ES-I3 (cell line): ENCODE results near the gene PBX1.

Experiments
- H3K36me3 ChIP-seq: 2 replicates; pipeline ENCODE4 v1.6.1; 2013; ENCODE audit warnings: mild to moderate bottlenecking, low read length, control low read depth, moderate library complexity; ENCODE audit not compliant: insufficient read depth
- H3K4me1 ChIP-seq: 2 replicates; pipeline ENCODE4 v1.6.1; 2013; ENCODE audit warnings: mild to moderate bottlenecking, control low read depth, low read length; ENCODE audit not compliant: insufficient read depth
- H3K9ac ChIP-seq: 2 replicates; pipeline ENCODE4 v1.6.1; 2013; ENCODE audit warnings: low read depth, mild to moderate bottlenecking, low read length, moderate library complexity
- H3K9me3 ChIP-seq: 2 replicates; pipeline ENCODE4 v1.6.1; 2013; ENCODE audit warnings: mild to moderate bottlenecking, low read length, moderate library complexity; ENCODE audit not compliant: control insufficient read depth, insufficient read depth

The PBX1 gene

DNA sequence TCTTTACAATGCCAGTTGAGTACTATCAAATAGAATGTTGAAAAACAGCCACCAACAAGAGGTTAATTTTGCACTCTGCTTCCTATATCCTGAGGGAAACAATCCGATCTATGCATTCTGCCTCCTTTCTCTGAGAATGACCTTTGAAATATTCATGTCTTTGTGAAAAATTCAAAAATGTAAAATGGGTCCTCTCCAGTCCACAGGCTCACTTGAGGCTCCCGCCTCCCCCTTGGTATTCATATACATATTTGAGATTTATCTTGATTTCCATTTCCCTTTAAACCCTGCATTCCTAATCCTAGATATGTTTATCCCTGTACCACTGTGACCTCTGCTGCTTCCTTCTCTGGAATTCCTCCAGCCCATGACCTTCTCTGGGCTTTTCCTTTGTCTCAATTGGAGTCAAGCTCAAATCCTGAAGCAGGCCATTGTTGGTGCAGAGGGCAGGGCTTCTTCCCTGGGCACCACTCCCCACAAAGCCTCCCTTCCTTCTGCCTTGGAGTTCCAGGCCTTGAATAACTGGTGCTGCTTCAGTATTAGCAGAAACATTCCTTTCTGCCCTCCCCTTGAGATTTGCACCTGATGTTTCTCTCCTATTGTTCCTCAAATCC is 296.8 kb downstream of the PBX1 start:
- no peaks in the 10 kb centered on the region for H3K4me1 ChIP-seq
- no peaks in the 10 kb centered on the region for H3K9me3 ChIP-seq
- H3K9ac ChIP-seq = no peak overlapping the region
- no peaks in the 10 kb centered on the region; the same call in 1 of the 2 replicates for H3K36me3 ChIP-seq

DNA sequence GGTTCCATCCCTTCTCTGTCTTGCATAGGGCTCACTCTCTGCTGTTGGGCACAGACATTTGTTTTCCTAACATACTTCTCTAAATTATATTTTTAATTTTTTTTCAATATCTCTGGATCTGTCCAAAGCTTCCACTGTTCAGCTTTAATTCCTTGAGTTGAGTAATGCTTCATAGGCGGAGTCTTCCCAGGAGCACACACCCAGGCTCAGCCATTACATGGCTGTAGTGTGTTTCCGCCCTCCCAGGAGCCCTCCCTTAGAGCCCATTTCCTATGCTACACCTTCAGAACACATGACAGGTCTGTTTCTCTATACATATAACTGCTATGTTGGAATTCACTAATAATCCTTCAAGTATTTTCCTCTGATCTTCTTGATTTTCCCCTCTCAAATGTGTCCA is 297.4 kb downstream of the PBX1 start:
- Histone ChIP-seq H3K9me3 (no peaks in the 10 kb centered on the region), H3K9ac (no peak overlapping the region), H3K36me3 (no peaks in the 10 kb centered on the region), H3K4me1 (no peaks in the 10 kb centered on the region)

DNA sequence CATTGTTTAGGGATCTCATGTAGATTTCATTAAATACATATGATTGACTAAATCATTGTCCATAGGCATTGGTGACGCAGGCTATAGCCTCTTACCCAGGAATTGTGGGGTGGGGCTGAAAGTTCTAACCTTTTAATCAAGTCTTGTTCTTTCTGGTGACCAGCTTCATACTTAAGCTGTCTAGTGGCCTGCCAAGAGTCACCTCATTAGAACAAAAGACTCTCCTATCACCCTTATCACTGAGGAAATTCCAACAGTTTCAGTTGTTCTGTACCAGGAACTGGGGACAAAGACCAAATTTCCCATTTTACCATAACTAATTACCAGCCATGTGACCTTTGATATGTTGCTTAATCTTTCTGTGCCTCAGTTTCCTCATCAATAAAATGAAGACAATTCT is 298.5 kb downstream of the PBX1 start:
- Histone ChIP-seq H3K36me3 (no peaks in the 10 kb centered on the region), H3K9me3 (no peaks in the 10 kb centered on the region), H3K9ac (no peak overlapping the region), H3K4me1 (no peaks in the 10 kb centered on the region)

DNA sequence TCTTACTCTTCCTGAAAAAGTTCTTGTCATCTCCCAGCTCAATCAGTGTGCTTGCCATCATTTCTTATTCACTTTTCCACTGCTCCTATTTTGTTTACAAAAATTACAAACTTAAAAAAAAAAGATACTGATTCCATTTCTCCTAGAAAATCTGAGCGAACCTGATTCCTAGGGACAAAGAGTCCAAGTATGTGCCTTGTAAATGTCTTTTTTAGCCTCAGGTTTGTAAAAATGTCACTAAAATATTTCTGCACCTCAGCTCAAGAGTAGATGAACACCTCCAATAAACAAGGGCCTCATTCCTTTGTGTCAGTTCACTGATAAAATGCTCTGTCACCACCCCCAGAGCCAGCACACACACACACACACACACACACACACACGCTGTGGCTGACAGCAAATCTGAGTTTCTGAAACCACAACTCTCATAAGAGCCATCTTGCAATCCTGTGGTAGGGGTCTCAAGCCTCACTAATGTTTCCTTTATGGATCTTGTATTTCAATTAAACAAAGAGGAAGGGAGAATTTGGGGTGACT is 299.2 kb downstream of the PBX1 start:
- H3K36me3 ChIP-seq = no peaks in the 10 kb centered on the region
- H3K9ac ChIP-seq = no peak overlapping the region
- no peaks in the 10 kb centered on the region for H3K4me1 ChIP-seq
- no peaks in the 10 kb centered on the region for H3K9me3 ChIP-seq

DNA sequence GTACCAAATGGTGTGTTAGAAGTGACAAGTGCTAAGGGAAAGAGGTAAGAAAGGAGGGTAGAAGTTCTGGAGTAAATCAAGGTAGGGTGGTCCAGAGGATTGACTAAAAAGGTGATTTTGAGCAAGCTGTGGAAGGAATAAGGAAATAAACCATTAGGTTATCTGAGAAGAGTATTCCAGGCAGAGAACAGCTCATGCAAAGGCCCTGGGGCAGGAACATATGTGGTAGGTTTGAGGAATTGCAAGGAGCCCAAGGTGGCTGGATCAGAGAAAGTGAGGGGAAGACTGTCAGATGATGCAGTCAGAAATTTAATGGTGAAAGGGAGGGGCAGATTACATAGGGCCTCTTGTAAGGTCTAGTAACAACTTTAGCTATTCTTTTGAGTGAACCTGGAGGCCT is 302.6 kb downstream of the PBX1 start:
- no peak overlapping the region for H3K9ac ChIP-seq
- H3K4me1 ChIP-seq = no peaks in the 10 kb centered on the region
- no peaks in the 10 kb centered on the region for H3K9me3 ChIP-seq
- no peaks in the 10 kb centered on the region for H3K36me3 ChIP-seq

DNA sequence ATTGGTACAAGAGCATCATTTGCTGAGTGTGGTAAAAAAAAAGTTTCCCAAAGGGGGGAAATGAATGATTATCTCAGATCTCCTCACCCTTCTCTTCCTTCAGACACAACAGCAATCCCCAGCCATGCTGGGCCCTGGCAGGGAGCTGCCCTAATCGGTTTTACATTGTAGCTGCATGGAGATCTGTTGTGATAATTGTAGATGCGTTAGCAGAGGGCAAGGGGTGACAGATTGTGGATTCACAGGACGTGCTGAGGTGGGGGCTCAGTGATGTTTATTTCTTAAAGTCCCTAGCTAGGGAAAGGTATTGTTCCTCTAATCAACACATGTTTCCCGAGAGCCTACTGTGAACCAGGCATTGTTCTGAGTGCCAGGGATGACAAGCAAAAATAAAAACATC is 304.1 kb downstream of the PBX1 start:
- Histone ChIP-seq H3K4me1 (no peaks in the 10 kb centered on the region), H3K9me3 (no peaks in the 10 kb centered on the region), H3K9ac (no peak overlapping the region), H3K36me3 (no peaks in the 10 kb centered on the region)

DNA sequence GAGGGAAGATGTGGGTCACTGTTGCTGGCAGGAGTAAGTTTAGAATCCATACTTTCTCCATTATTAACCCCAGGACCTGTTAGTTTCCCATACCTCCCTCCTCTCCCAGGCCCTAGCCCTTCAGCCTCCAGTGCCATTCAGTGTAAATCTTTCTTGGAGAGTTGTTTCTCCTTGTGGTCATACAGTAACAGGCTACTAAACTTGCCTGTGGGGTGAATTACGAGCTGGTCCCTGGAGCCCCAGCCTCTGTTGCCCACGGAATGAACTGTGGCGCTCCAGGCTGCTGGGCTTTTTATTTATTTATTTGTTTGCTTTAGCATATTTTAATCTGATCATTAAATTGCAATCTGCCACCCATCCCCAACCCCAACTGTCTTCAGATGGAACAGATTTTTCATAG is 305.2 kb downstream of the PBX1 start:
- H3K4me1 ChIP-seq = no peaks in the 10 kb centered on the region
- H3K9ac ChIP-seq = no peak overlapping the region
- H3K9me3 ChIP-seq = no peaks in the 10 kb centered on the region
- no peaks in the 10 kb centered on the region for H3K36me3 ChIP-seq

DNA sequence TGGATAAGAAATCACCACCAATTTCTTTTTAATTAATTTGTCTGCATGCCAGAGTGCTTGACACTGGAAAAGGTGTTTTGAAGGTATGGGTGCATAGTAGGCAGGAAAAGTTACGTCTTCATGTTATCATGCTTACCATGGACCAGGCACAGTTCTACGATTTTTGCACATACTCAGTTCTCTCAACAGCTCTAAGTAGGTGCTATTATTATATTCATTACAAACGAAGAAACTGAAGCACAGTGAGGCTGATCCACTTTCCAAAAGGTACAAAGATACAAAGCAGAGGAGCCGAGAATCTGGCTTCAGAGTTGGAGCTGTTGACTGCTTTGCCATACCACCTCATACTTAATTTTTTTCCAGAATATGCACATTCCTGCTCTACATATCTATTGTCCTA is 306.4 kb downstream of the PBX1 start:
- H3K9ac ChIP-seq = no peak overlapping the region
- no peaks in the 10 kb centered on the region for H3K36me3 ChIP-seq
- H3K9me3 ChIP-seq = no peaks in the 10 kb centered on the region
- H3K4me1 ChIP-seq = no peaks in the 10 kb centered on the region

DNA sequence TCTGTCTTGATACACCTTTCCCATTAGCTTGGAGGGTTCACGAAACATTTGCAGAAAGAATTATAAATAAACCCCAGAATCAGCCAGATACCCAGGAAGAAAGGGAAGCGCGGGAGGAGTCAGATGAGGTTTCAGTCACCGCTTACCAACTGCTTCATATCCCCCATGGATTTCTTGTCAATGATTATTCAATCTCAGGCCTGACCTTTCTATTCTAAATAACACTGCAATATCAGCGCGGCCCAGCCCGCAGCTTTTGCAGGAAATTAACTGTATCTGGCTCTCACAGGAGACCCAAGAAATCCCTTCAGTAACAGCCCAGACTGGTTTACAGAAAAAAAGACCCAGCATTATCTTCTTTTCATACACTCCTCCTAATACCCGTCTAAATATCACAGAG is 308.6 kb downstream of the PBX1 start:
- Histone ChIP-seq H3K9me3 (no peaks in the 10 kb centered on the region), H3K9ac (no peak overlapping the region), H3K4me1 (no peaks in the 10 kb centered on the region), H3K36me3 (no peaks in the 10 kb centered on the region)

DNA sequence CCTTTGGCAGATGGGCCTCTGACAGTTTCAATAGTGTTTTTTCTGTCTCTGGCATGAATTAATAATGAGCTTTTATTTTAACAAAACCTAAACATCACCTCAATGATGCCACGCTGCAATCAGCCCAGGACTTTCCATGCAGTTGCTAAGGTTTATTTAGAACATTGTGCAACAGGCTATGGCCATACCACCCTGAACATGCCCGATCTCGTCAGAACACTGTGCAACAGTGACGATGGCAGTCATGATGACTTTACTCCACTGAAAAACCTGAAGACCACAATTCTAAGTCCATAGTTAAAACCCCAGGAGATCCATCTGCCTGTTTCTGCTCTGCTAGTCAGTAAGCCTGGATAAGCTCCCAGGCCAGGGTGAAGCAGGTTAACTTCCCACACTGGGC is 310.0 kb downstream of the PBX1 start:
- Histone ChIP-seq H3K4me1 (no peaks in the 10 kb centered on the region), H3K9ac (no peak overlapping the region), H3K36me3 (no peaks in the 10 kb centered on the region), H3K9me3 (no peaks in the 10 kb centered on the region)

DNA sequence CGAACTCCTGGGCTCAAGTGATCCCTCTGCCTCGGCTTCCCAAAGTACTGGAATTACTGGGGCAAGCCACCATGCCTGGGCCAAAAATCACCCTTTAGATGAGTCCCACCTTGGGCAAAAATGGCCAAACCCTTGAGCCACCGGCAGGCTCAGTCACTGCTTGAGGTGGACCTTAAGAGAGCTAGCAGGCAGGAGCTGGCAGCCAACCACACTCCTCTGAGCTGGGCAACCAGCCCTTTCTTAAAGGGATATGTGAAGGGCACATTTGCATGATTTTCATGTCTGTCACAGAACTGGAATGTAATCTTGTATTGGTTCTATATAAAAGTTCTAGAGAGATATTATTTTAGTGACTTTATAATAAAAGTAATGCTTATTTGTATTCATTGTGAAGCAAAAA is 316.5 kb downstream of the PBX1 start:
- Histone ChIP-seq H3K9ac (no peak overlapping the region), H3K9me3 (no peaks in the 10 kb centered on the region), H3K4me1 (no peaks in the 10 kb centered on the region), H3K36me3 (no peaks in the 10 kb centered on the region)

DNA sequence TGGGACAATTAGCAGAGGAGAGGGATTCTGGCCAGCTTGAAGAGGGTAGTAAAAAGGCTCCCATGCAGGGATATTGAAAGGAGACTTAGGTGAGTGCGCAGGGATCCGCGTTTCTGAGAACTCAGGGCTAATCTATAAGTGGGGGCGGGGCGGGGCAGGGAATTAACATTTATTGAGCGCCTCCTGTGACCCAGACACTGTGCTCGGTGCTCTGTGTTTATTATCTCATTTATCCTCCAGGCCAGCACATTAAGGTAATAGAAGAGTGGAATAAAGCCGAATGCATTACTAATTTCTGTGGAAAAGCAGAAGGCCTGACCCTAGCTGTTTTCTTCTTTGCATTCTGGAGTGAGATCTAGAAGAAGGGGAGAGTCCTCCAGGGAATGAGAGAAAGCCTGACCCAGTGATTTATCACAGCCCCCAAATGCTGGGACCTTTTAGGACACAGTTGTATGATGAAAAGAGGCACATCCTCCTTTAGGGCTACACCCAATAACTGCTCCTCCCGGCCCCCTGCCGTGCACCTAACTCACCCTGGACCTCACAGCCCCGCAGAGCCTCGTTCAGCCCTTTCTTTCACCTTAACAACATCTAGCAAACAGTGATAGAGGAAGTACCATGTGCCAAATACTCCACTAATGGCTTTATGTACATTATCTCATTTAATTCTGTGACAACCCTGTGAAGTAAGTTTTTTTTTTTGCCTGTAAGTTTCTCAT is 317.6 kb downstream of the PBX1 start:
- no peak overlapping the region for H3K9ac ChIP-seq
- H3K9me3 ChIP-seq = no peaks in the 10 kb centered on the region
- no peaks in the 10 kb centered on the region for H3K4me1 ChIP-seq
- H3K36me3 ChIP-seq = no peaks in the 10 kb centered on the region

DNA sequence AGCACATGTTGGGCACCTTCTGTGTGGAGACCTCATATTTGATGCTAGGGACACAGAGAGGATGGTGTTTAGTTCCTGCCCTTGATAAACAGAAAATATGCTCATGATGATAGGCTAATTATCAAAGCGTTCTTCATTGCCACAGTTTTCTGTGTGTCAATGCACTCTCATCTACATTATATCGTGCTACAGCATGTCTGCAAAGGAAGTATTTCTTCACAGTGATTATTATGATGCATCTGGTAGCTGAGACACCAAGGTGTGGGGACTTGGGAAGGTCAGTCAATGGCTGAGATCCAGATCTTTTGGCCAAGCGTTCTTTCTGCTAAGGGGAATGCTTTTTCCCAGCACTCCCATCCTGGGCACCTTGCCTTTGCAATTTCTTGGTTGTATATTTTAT is 321.2 kb downstream of the PBX1 start:
- Histone ChIP-seq H3K4me1 (no peaks in the 10 kb centered on the region), H3K9me3 (no peaks in the 10 kb centered on the region), H3K9ac (no peak overlapping the region), H3K36me3 (no peaks in the 10 kb centered on the region)

DNA sequence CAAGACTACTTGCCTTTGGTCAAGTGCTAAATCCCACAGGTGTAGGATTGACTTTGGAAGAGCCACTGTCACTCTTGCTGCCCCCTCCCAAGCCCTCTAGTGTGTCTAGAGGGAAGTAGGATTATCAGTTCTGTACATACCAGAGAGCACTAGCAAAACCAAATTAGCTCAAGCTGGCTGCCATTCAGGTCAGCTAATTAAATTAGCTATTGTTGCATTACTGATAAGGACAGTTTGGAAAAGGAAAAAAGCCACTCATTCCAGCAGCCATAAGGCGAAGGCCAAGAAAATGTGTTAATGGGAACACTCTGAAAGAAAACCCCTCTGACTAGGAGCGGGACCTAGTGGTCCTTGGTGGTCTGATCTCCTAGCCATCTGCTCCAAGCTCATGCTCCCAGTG is 321.7 kb downstream of the PBX1 start:
- H3K4me1 ChIP-seq = no peaks in the 10 kb centered on the region
- no peaks in the 10 kb centered on the region for H3K36me3 ChIP-seq
- H3K9me3 ChIP-seq = no peaks in the 10 kb centered on the region
- H3K9ac ChIP-seq = no peak overlapping the region

DNA sequence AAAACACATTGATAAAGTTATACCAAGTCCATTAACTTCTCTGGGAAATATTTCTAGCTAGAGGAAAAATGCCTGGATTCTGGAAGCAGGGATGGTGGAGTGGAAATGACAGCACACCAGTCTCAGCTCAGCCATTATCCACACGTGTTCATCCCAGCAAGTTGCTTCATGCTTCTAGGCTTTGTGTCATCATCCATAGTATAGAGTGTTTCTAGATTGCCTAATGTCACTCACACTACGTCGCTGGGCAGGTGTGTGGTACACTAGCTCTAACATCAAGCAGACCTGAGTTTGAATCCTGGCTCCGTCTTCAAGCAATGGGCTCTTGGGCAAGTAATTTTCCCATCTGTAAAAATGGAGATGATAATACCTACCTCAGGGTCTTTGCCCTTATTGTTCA is 326.3 kb downstream of the PBX1 start:
- no peaks in the 10 kb centered on the region for H3K9me3 ChIP-seq
- no peaks in the 10 kb centered on the region for H3K4me1 ChIP-seq
- H3K36me3 ChIP-seq = no peaks in the 10 kb centered on the region
- no peak overlapping the region for H3K9ac ChIP-seq
